ENCODE results near the gene NFS1.

Gene NFS1

DNA sequence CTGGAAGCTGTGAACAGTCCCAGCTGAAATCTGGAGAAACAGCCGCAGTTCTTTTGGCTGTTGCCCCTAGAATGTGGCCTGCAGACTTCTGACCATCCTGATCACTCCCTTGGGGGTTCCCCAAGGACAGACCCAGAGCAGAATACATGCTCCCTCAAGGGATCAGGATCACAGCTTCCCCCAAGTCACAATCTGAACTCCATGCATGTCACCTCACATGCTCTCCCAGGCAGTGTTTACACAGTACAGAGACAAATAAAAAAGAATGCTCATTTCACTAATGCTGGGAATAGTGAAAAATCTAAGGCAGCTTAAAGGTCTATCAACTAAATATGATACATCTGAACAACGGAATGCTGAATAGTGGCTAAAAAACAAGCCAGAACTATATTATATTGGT, 63.1 kb downstream of the NFS1 start:
- DNase-seq, result no peak

DNA sequence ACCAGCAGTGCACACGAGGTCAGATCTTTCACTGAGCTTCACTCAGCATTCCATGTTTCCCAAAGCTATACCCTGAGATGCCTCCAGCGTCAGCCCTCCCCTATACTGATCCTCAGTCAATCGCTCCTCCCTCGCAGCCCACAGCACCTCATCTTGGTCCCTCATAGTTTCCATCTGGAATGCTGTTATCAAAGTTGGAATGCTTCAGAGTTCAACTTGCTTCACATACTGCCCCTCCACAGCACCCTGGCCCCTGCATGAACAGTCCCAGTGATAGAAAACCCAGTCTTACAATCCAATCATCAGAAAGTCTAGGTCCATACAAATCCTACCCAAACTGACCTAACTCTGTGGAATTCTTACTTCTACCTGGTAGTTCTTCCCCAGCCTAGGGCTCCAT, 63.5 kb downstream of the NFS1 start:
- DNase-seq, result no peak

DNA sequence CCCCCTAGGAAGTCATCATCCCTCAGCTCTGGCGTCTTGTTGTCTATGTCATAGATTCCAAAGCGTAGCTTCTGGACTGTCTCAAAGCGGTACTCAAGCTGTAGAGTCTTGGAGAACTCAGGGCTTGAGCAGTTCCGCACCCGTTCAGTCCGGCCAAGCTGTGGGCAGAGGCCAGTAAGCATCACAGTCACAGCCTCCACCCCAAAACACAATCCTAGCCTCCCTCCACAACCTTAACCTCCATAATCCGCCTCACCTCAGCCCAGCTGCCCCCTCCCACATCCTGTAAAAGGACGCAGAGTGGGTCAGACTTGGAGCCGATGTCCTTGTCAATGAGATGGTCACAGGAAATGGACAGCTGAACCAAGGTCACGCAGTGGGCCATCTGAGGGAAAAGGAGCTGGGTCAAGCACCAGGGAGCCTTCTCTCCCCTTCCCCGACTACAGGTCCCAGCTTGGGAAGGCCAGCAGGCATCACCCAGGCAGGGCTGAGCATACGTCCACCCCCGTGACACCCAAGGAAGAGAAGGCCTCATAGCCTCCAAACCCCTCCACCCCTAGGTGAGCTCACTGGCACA, 66.5 kb downstream of the NFS1 start:
- DNase-seq, result no peak

DNA sequence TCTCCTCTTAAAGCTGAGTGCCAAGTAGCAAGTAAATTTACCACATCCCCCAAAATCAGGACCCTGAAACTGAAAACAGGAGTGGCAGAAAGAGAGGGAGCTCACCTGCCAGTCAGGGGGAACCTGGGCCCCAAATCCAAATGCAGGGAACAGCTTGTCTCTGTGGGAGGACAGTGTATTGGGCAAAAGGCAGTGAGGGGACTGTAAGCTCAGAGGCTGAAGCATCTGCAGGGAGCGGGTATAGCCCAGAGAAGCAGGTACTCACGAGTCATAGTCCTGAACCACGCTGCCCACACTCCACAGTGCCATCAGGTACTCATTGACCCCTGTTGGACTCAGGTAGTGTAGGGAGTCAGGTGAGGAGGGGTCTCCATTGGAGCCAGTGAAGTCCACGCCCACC, 68.5 kb downstream of the NFS1 start:
- DNase-seq, result no peak

DNA sequence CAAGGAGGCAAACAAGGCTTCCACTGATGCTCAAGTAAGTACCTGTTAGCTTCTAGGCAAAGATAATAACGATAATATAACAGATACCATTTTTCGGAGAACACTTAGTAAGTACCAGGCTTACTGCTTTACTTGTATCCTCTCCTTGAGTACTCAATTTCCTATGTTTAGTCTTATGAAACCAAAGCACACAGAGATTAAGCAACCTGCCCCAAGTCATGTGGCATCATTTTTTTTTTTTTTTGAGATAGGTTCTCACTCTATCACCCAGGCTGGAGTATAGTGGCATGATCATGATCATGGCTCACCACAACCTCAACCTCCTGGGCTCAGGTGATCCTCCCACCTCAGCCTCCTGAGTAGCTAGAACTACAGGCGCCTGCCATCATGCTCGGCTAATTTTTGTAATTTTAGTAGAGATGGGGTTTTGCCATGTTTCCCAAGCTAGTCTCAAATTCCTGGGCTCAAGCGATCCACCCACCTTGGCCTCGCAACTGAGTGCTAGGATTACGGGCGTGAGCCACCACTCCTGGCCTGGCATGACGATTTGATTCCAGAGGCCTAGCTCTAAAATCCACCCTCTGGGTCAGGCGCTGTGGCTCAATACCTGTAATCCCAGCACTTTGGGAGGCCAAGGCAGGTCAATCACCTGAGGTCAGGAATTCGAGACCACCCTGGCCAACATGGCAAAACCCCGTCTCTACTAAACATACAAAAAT, 69.6 kb downstream of the NFS1 start:
- no peak for DNase-seq

DNA sequence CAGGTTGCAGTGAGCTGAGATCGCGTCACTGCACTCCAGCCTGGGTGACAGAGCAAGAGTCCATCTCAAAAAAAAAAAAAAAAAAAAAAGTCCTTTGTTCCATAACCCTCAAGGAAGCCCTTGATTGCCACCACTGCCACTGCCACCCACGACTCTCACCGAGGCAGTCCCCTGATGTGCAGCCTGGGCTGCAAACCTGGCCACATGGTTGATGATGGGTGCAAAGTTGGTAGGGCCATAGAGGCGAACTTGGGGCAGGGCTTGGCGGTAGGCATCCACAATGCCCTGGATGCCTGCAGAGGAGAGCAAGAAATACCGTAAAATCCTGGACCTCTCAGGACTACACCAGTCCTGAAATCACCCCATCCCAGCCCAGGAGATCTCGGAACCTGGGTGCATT, 72.0 kb downstream of the NFS1 start:
- DNase-seq, result no peak

DNA sequence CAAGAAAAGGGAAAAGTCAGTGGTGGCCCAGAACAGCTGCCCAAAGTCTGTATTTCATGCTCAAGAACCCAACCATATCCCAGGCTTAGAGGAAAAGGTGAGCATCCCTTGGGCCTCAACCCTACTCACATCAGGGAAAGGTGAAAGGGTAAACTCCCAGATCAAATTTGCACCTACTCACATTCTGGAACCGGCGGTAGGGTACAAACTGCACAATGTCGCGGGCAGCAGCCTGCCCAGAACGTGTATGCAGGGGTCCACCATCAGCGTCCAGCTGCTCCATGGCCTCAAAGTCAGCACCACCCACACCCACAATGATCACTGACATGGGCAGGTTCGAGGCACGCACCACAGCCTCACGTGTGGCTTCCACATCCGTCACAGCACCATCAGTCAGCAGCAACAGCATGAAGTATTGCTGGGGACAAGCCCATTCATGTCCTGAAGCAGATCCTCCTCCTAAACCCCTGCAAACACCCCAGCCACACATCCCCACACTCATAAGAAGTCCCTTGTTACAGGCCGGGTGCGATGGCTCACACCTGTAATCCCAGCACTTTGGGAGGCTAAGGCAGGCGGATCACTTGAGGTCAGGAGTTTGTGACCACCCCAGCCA, 72.7 kb downstream of the NFS1 start:
- DNase-seq, result no peak

DNA sequence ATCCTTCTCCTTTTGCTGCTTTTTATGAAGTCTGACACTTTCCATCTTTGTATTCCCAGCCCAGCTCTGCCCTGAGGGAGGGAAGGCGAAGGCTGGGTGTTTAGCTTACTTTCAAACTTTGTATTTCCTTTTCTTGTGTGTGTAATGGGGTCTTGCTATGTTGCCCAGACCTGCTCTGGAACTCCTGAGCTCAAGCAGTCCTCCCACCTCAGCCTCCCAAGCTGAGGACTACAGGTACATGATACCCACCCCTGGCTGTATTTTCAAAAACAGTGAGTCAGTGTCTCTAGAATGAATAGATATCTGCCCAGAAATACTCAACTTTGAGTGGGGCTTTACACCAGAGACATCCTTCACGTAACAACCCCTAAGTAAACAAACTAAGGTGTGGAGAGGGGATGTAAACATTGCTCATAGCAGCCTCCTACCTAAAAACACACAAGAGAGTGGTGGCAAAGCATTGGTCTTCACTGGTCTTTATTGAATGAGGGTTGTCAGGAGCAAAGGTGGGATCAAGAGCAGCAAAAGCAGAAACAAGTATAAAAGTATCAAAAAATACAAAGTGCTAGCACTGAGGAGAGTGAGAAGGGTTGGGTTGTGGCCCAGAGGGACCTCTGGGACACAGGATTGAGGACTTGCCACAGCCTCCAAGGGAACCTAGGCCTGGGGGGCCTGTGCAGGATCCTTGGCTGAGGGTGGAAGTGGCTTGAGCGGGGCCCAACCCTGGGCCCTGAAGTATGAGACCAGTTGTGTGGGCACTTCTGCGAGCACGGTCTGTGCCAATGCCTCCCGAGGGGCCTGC, 73.4 kb downstream of the NFS1 start:
- DNase-seq, result no peak

DNA sequence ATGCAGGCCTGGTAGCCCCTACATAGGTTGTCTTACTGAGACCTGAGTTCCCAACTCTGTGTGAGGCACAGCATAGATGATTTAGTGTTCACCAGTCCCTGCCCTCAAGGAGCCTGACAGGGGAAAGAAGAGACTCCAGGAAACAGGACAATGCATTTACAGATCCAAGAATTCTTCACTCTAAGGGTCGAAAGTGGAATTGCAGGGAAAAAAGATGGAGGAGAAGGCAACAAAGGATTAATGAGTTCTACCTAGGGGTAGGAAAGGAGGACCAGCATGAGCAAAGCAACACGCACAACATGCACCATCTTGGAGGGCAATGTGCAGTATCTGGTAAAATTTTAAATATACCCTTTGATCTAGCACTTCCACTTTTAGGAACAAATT, 77.6 kb downstream of the NFS1 start:
- DNase-seq, result no peak

DNA sequence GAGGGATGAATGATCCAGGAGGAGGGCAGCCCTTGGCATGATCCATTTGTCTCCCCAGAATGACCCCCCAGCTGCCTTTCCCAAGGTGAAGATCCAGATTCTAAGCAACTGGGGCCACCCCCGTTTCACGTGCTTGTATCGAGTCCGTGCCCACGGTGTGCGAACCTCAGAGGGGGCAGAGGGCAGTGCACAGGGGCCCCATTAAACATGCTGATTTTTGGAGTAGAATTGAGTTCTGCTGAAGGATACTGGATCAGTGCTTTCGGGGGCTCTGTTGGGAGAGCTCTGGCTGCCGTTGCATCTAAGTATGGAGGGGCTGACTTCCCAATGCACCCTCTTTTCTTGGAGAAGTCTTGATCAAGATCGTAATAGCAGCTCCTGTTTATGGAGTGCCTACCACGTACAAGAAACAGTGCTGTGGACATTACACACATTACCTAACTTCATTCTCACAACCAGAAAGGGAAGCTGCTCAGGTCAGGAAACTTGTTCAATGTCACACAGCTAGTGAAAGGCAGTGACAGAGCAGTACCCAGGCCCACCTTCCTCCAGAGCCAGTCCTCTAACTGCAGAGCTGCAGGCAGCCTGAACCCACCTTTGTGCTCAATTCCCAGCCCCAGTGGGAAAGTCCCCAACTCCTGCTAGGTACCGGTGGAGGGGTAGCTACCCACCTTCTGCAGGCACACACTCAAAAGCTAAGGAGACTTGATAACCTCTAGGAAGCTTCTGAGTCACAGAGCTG, 78.2 kb downstream of the NFS1 start:
- no peak for DNase-seq

DNA sequence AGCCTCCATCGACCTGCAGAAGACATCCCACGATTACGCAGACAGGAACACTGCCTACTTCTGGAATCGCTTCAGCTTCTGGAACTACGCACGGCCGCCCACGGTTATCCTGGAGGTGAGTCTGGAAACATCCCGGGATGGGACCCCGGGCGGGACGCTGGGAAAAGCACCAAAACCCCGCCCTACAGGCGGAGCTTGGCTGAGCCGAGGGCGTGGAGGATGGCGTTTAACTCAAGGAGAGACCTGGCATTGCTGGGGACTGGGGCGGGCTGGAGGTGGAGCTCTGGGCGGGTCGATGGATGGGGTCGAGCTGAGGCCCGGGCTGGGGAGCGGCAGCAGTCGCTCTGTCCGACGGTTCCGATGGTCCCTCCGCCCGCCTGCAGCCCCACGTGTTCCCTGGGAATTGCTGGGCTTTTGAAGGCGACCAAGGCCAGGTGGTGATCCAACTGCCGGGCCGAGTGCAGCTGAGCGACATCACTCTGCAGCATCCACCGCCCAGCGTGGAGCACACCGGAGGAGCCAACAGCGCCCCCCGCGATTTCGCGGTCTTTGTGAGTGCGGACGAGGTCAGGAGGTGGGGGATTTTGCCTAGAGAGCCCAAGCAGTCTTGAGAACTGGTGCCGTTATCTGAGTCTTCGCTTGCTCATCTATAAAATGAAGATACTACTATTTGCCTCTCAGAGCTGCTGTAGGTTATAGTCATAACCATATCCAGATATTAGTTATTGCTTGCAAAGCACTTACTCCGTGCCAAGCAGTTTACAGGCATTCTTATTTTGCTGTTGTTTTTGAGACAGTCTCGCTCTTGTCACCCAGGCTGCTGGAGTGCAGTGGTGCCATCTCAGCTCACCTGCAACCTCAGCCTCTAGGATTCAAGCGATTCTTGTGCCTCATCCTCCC, 79.7 kb downstream of the NFS1 start:
- DNase-seq, result peak; percentile 71

DNA sequence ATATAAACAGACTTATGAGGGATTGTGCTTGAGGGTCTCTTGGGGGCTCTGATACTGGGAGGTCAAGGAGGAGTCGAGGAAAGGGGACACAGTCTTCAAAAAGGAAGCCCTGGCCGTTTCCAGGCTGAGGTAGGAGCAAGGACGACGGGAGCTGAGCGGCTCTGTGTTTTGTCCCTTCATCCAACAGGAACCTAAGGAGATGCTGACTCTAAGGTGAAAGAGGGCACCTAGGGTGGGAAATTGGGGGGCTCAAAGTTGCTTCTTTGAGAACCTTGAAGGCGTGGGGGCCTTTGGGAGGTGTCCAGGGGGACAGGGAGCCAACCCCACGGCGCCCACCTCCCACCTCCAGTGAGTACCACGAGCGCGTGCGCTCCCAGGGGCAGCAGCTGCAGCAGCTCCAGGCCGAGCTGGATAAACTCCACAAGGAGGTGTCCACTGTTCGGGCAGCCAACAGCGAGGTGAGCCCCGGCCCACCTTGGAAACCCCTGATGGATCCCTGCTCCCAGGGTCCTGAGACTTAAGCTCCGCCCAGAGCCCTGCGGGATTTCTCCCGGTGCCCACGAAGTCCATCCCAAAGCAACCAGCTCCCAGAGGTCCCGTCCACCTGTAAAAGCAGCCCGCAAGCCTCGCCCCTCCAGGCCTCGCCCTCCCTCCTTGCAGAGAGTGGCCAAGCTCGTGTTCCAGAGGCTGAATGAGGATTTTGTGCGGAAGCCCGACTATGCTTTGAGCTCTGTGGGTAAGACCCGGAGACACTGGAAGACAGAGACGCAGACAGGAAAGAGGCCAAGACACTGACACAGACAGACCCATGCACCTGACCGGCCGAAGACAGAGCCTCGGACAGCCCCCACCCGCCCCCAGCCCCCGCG, 80.7 kb downstream of the NFS1 start:
- DNase-seq, result peak; percentile 6
